Caco-2 (cell line): ENCODE data around the gene PIMREG. TPM values are rescaled to one million over a fixed set of nuclear protein-coding genes. Genes with fewer than 3 reads are reported as not detected.

Source experiments
- BruUV-seq: library from RNA; stranded (reverse); fragments of 400-500 nt; replicated peaks from 2 replicates; lab custom pipeline; 2021; lab: Mats Ljungman, UMichigan
- CTCF ChIA-PET: fragments of 300-600 bp; sonication (Branson Sonifier 250); formaldehyde crosslinking; loops from one replicate; lab custom pipeline; 2022; ENCODE audit warnings: antibody characterized with exemption; lab: Charles Lee
- POLR2A ChIA-PET: fragments of 300-600 bp; sonication (Branson Sonifier 250); formaldehyde crosslinking; loops from one replicate; lab custom pipeline; 2022; ENCODE audit warnings: antibody characterized with exemption; lab: Charles Lee
- DNase-seq, 2 experiments: peaks; one replicate each; pipeline versions ENCODE4 v3.0.0 to v3.0.0-alpha.2; 2020 to 2022
- H3K27me3 ChIP-seq: replicated peaks from 2 replicates; pipeline ENCODE4 v1.6.0; 2011; ENCODE audit warnings: low read length; ENCODE audit not compliant: control insufficient read depth, insufficient read depth
- H3K36me3 ChIP-seq: 2 replicates; pipeline ENCODE4 v1.5.1; 2011; ENCODE audit warnings: low read length; ENCODE audit not compliant: control insufficient read depth, insufficient read depth
- H3K4me1 ChIP-seq: fragments of 250-450 bp; sonication (Bioruptor Pico); 2 replicates; pipeline ENCODE4 v1.5.1; 2020; ENCODE audit warnings: mild to moderate bottlenecking
- H3K4me3 ChIP-seq: 2 replicates; pipeline ENCODE4 v1.5.1; 2011; ENCODE audit warnings: low read depth, mild to moderate bottlenecking, control low read depth, low read length
- H3K9me3 ChIP-seq: fragments of 250-450 bp; sonication (Bioruptor Pico); 2 replicates; pipeline ENCODE4 v1.5.1; 2020; ENCODE audit warnings: mild to moderate bottlenecking, moderate library complexity
- H3K27ac Mint-ChIP-seq: one replicate; pipeline ENCODE4 v1.8.0; 2022; ENCODE audit warnings: mixed read lengths; ENCODE audit not compliant: unreplicated experiment
- H3K27me3 Mint-ChIP-seq: one replicate; pipeline ENCODE4 v1.8.0; 2022; ENCODE audit warnings: mixed read lengths; ENCODE audit not compliant: insufficient read depth, unreplicated experiment
- H3K36me3 Mint-ChIP-seq: one replicate; pipeline ENCODE4 v1.8.0; 2022; ENCODE audit warnings: mild to moderate bottlenecking, mixed read lengths; ENCODE audit not compliant: insufficient read depth, unreplicated experiment
- H3K4me1 Mint-ChIP-seq: one replicate; pipeline ENCODE4 v1.8.0; 2022; ENCODE audit warnings: low read depth, mixed read lengths; ENCODE audit not compliant: unreplicated experiment
- H3K4me3 Mint-ChIP-seq: one replicate; pipeline ENCODE4 v1.8.0; 2022; ENCODE audit warnings: mild to moderate bottlenecking, moderate library complexity, mixed read lengths; ENCODE audit not compliant: unreplicated experiment
- H3K9me3 Mint-ChIP-seq: one replicate; pipeline ENCODE4 v1.8.0; 2022; ENCODE audit warnings: mixed read lengths; ENCODE audit not compliant: unreplicated experiment
- CTCF ChIP-seq, 2 experiments: fragments of 200-600 bp in 1 of 2; IDR thresholded peaks; 1 replicate in 1 of 2; 2 replicates in 1 of 2; pipeline versions ENCODE4 v1.5.1 to v1.8.0; 2011 to 2022; ENCODE audit warnings: antibody characterized with exemption in 1 of 2, control low read depth in 1 of 2, inconsistent platforms in 1 of 2, low read depth in 1 of 2, low read length in 1 of 2, mild to moderate bottlenecking in 1 of 2, moderate library complexity in 1 of 2; ENCODE audit not compliant: insufficient read depth in 1 of 2, severe bottlenecking in 1 of 2, unreplicated experiment in 1 of 2
- intact Hi-C: fragments of 100-400 bp; cut with micrococcal nuclease; formaldehyde crosslinking; loops from one replicate; pipeline ENCODE4 v1.10.0; 2022; ENCODE audit not compliant: unreplicated experiment
- total RNA-seq: library from RNA; stranded (reverse); gene quantifications from 2 replicates; pipeline ENCODE4 v1.2.3, GENCODE V29; 2022

The PIMREG gene
- total RNA-seq, 1 experiment from 2014 or later = 15.8 TPM

DNA sequence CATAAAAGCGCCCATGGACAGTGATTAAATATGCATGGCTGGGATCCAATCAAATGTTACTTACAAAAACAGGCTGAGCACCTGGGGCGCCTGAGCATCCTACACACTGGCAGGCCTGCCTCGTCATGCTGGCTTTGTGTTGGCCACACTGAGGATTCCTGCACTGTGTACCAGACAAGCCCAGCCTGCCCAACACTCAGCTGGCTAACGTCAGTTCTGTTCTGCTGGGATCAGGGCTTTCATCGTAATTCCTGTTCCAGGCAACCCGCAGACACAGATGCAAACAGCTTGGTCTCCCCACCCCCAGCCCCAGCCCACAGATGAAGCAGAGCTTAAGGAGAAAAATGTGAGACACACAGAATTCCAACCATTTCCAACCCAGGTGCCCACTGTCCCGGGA, 30.7 kb downstream of the PIMREG start:
- H3K36me3 ChIP-seq = no peaks in the 10 kb centered on the region
- Mint-ChIP-seq H3K4me3 (no peak overlapping the region), H3K4me1 (peaks cover 6% of the 10 kb centered on the region), H3K36me3 (no peaks in the 10 kb centered on the region), H3K27ac (no peak overlapping the region), H3K9me3 (no peaks in the 10 kb centered on the region), H3K27me3 (no peaks in the 10 kb centered on the region)
- TF ChIP-seq CTCF (IDR thresholded peaks at IDR 0.05; ENCODE audit: insufficient read depth in 1 of 2, low read depth in 1 of 2, low read length in 1 of 2, severe bottlenecking in 1 of 2, unreplicated experiment in 1 of 2) = no peak
- H3K9me3 ChIP-seq = no peaks in the 10 kb centered on the region
- no peaks in the 10 kb centered on the region for H3K4me1 ChIP-seq
- no peaks in the 10 kb centered on the region for H3K27me3 ChIP-seq
- no peak for DNase-seq
- H3K4me3 ChIP-seq = no peak overlapping the region
- intact Hi-C loops = loop anchor here (5.0 to 10.0 kb wide), 2 partner anchors 90 to 167 kb away; partner anchors contain the start of genes KIAA0753 and TXNDC17
- POLR2A ChIA-PET = interaction anchor here (0.5 kb wide), 1 partner anchor 176 kb away, joined by 5 read pairs; no protein-coding TSS in a partner anchor
- BruUV-seq = no TSS peak
- CTCF ChIA-PET = no interaction called here

GRCh38 chr17:6475411-6475810, 31.2 kb downstream of the PIMREG start:
- Mint-ChIP-seq H3K9me3 (no peaks in the 10 kb centered on the region), H3K4me3 (no peak overlapping the region), H3K4me1 (peaks cover 6% of the 10 kb centered on the region), H3K36me3 (no peaks in the 10 kb centered on the region), H3K27ac (no peak overlapping the region), H3K27me3 (no peaks in the 10 kb centered on the region)
- POLR2A ChIA-PET = interaction anchor here (0.5 kb wide), 1 partner anchor 176 kb away, joined by 5 read pairs; no protein-coding TSS in a partner anchor
- H3K27me3 ChIP-seq = no peaks in the 10 kb centered on the region
- no peaks in the 10 kb centered on the region for H3K9me3 ChIP-seq
- intact Hi-C loops = loop anchor here (10.0 kb wide), 1 partner anchor 89 kb away; no protein-coding TSS in a partner anchor
- H3K4me3 ChIP-seq = no peak overlapping the region
- H3K36me3 ChIP-seq = no peaks in the 10 kb centered on the region
- CTCF ChIA-PET = no interaction called here
- TF ChIP-seq CTCF (IDR thresholded peaks at IDR 0.05; ENCODE audit: insufficient read depth in 1 of 2, low read depth in 1 of 2, low read length in 1 of 2, severe bottlenecking in 1 of 2, unreplicated experiment in 1 of 2) = no peak
- no peak for DNase-seq
- no TSS peak for BruUV-seq
- H3K4me1 ChIP-seq = no peaks in the 10 kb centered on the region

DNA sequence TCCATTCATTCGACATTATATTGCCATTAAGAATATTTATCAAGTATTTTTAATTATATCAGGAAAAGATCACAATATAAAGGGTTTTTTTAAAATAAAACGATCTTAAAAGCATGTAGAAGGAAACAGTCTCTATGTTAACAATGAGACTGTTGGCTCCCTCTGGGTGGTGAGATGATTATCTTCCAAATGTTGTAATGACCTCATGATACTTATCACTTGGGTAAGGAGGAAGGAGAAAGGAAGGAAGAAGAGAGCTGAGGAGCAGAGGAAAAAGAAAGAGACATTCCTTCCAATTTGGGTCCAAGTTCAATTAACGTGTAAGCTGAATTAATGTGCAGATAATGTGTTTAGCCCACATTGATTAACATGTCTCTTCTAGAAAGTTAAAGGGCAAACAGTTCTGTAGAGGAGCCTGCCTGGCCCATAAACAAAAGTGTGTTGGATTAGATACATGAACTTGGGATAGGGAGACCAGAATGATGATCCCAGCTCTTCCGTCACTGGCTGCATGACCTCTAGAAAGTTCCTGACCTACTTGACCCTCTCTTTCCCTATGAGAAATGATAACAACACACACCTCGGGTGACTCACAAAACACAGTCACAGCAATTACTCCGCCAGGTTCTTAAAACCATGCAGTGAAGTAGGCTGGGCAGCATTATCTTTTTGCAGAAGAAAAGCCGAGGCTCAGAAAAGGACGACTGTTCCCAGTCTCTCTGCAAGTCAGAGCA, 32.0 kb downstream of the PIMREG start:
- H3K4me3 Mint-ChIP-seq = no peak overlapping the region
- Histone ChIP-seq H3K4me3 (no peak overlapping the region), H3K4me1 (no peaks in the 10 kb centered on the region), H3K36me3 (no peaks in the 10 kb centered on the region), H3K9me3 (no peaks in the 10 kb centered on the region), H3K27me3 (no peaks in the 10 kb centered on the region)
- ChIA-PET CTCF (no interaction called here), POLR2A (no interaction called here)
- H3K27ac Mint-ChIP-seq = no peak overlapping the region
- no peak for TF ChIP-seq CTCF (IDR thresholded peaks at IDR 0.05; ENCODE audit: insufficient read depth in 1 of 2, low read depth in 1 of 2, low read length in 1 of 2, severe bottlenecking in 1 of 2, unreplicated experiment in 1 of 2)
- H3K27me3 Mint-ChIP-seq = no peaks in the 10 kb centered on the region
- H3K9me3 Mint-ChIP-seq = no peaks in the 10 kb centered on the region
- no peak for DNase-seq
- H3K36me3 Mint-ChIP-seq = no peaks in the 10 kb centered on the region
- BruUV-seq = no TSS peak
- intact Hi-C loops = loop anchor here (10.0 kb wide), 1 partner anchor 89 kb away; no protein-coding TSS in a partner anchor
- H3K4me1 Mint-ChIP-seq = peaks cover 6% of the 10 kb centered on the region
